ENCODE data around the gene DDX41.

DNA sequence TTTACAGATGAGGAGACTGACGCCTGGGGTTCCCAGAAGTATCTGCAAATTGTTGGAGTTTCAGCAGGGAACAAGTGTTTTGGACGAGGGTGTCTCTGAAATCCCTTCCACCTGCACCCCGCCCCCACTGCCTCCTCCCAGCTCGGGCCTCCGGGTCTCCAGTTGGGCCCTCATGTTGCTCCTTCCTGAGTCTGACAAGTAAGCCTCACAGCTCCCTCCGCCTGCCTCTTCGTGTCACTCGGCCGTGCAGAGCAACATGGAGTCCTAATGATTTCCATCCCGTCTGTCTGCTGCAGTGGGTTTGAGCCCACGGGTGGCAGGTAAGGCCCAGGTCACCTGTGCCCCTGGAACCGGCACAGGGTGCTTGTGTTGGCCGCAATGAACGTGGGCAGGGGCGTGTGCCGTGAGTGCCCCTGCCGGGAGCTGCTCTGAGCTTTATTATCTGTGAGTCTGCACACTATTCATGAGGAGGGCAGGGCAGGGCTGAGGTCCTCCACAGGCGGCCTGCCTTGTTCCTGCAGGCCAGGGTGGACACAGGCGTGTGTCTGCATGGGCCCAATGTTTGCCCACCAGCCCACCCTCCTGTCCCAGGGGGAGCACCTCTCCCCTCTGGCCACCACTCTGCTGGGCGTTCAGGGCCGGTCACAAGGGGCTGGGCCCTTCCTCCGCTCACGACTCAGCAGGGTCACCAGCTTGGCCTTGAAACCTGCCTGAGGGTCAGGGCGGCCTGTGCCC is 13.2 kb downstream of the DDX41 start:
- TF ChIP-seq, protein P1, sequence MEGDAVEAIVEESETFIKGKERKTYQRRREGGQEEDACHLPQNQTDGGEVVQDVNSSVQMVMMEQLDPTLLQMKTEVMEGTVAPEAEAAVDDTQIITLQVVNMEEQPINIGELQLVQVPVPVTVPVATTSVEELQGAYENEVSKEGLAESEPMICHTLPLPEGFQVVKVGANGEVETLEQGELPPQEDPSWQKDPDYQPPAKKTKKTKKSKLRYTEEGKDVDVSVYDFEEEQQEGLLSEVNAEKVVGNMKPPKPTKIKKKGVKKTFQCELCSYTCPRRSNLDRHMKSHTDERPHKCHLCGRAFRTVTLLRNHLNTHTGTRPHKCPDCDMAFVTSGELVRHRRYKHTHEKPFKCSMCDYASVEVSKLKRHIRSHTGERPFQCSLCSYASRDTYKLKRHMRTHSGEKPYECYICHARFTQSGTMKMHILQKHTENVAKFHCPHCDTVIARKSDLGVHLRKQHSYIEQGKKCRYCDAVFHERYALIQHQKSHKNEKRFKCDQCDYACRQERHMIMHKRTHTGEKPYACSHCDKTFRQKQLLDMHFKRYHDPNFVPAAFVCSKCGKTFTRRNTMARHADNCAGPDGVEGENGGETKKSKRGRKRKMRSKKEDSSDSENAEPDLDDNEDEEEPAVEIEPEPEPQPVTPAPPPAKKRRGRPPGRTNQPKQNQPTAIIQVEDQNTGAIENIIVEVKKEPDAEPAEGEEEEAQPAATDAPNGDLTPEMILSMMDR (IDR thresholded peaks at IDR 0.05): no peak
- no peak for TF ChIP-seq POLR2A (IDR thresholded peaks at IDR 0.05)

All from esophagus squamous epithelium (tissue), 4 donors.